ENCODE measurements around the gene MAD1L1.
"Not testable (repeated sequence)": the region's sequence is repeated elsewhere in the genome, so short reads cannot be mapped to it uniquely, and the experiment has no call there.

Gene MAD1L1

GRCh38 chr7:1851721-1852516 lies 380.8 kb downstream of the MAD1L1 start:
- no peak for DNase-seq

- DNase-seq, result no peak
Observed at GRCh38 chr7:1850976-1851571, 381.7 kb downstream of the MAD1L1 start.

GRCh38 chr7:1850111-1850975 lies 382.4 kb downstream of the MAD1L1 start:
- DNase-seq, result no peak

GRCh38 chr7:1849351-1850041 lies 383.2 kb downstream of the MAD1L1 start:
- no peak for DNase-seq

GRCh38 chr7:1848911-1849311 lies 383.8 kb downstream of the MAD1L1 start:
- no peak for DNase-seq

- no peak for DNase-seq
Observed at GRCh38 chr7:1848013-1848640, 384.6 kb downstream of the MAD1L1 start.

- DNase-seq, result no peak
Observed at GRCh38 chr7:1847260-1848001, 385.3 kb downstream of the MAD1L1 start.

GRCh38 chr7:1846331-1847065 lies 386.2 kb downstream of the MAD1L1 start:
- no peak for DNase-seq

- no peak for DNase-seq
Observed at GRCh38 chr7:1845536-1846311, 387.0 kb downstream of the MAD1L1 start.

- no peak for DNase-seq
Observed at GRCh38 chr7:1844951-1845390, 387.8 kb downstream of the MAD1L1 start.

- DNase-seq, result no peak
Observed at GRCh38 chr7:1844336-1844950, 388.3 kb downstream of the MAD1L1 start.

GRCh38 chr7:1843921-1844335 lies 388.8 kb downstream of the MAD1L1 start:
- no peak for DNase-seq

- DNase-seq, result no peak
Observed at GRCh38 chr7:1843271-1843861, 389.4 kb downstream of the MAD1L1 start.

- no peak for DNase-seq
Observed at GRCh38 chr7:1842321-1843221, 390.2 kb downstream of the MAD1L1 start.

GRCh38 chr7:1841286-1842021 lies 391.3 kb downstream of the MAD1L1 start:
- not testable (repeated sequence) for DNase-seq

- DNase-seq, result not testable (repeated sequence)
Observed at GRCh38 chr7:1840744-1841143, 392.0 kb downstream of the MAD1L1 start.

- no peak for DNase-seq
Observed at GRCh38 chr7:1839701-1840100, 393.0 kb downstream of the MAD1L1 start.
